Skin epidermis (tissue), 12 donors: Measurements from ENCODE around the gene SEM1.
"Not testable (repeated sequence)": the region's sequence is repeated elsewhere in the genome, so short reads cannot be mapped to it uniquely, and the experiment has no call there.

ENCODE experiments used
- H3K27ac ChIP-seq, 21 experiments: fragments of 200-600 bp; sonication (generic) in 11 of 21; one replicate each; pipeline ENCODE4 v1.5.0; 2020; ENCODE audit warnings: mild to moderate bottlenecking in 3 of 21, inconsistent platforms in 2 of 21, moderate library complexity in 2 of 21
- H3K4me3 ChIP-seq, 7 experiments: fragments of 200-600 bp; sonication (generic) in 2 of 7; one replicate each; pipeline ENCODE4 v1.5.0; 2020; ENCODE audit warnings: inconsistent platforms in 2 of 7, mild to moderate bottlenecking in 2 of 7, moderate library complexity in 1 of 7

Gene SEM1

DNA sequence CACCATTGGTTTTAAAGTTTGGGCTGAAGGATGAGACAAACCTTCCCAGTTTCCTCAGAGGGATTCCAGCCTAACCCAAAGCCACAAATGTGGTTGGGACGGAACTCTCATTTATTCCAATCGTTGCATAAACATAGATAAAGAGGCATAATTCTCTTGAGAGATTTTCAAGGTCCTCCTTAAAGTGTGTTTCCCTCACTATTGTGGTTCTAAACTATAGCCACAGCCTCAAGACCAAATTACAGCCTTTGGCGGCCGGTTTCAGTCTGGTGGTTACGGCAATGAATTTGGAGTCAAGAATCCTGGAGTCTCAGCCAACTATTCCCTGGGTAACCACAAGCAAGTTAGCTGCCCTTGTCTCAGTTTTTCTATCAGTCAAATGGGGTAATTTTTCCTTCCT is 42.6 kb downstream of the SEM1 start:
- no peak overlapping the region for H3K4me3 ChIP-seq
- no peak overlapping the region for H3K27ac ChIP-seq

DNA sequence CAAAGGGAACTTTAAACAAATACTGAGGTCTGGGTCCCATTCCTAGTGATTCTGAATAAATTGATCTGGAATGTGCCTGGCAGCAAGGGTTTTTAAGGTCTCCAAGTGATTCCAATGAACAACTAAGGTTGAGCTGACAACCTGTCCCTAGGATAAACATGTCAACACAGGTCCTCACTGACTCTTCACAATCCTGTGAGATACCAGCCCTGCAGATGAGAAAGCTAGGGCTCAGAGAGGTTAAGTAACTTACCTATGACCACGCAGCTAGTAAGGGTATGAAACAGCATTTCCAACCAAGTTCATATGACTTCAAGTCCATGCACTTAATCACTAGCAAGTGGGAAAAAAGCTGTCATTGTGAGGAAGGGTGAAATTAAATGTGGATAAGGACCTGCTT is 44.0 kb downstream of the SEM1 start:
- no peak overlapping the region for H3K4me3 ChIP-seq
- no peak overlapping the region for H3K27ac ChIP-seq

DNA sequence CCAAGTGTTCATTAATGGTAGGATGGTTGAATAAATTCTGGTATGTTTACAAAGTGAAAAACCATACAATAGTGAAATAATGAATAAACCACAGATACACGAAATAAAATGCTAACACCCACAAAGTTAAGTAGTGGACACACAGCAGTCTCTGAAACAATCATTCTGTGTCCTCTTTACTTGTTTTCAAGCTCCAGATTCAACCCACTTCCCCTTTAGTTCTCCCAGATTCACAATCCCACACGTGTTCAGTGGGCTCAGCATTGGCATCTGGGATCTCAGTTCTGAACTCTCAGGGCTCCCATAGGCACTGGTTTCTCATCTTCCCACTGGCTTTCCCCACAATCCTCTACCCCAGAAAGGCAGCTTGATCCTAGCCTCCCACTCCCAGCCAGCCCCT is 44.9 kb downstream of the SEM1 start:
- Histone ChIP-seq H3K4me3 (no peak overlapping the region), H3K27ac (no peak overlapping the region)

DNA sequence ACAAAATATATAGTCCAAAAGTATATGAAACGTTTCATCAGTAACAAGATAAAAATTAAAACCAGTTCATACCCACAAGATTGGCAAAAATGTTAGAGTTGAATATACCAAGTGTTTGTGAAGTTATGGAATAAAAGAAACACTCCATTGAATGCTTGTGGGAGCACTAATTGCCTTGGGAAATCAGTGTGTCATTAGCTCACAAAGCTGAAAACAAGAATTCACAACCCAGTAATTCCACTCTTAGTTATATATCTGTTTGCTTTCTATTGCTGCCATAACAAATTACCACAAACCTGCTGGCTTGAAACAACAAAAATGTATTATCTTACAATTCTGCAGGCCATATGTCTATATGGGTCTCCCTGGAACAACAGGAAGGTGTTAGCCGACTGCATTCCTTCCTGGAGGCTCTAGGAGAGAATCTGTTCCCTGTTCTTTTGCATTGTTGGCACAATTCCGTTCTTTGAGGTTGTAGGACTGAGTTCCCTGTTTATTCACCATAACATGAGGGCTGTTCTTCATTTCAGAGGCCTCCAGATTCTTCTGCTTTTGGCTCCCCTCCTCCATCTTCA is 45.7 kb downstream of the SEM1 start:
- H3K4me3 ChIP-seq: no peak overlapping the region
- H3K27ac ChIP-seq: no peak overlapping the region

DNA sequence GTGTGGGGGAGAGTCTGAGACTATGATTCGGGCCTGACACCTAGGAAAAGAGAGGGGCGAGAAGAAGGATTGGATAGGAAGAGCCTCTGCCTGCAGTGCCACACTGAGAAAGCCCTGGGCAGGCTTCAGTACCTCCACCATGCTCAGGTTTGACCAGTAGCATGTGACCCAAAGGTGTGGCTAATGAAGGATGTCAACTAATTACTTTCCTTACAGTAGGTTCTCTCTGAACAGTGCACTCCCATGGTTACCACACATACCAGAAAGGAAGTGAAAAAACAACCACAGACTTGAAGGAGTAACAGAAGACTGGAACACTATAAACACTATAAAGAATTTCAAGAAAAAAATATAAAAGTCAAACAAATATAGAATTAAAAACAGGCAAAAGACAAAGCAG is 46.2 kb downstream of the SEM1 start:
- no peak overlapping the region for H3K4me3 ChIP-seq
- H3K27ac ChIP-seq: no peak overlapping the region

DNA sequence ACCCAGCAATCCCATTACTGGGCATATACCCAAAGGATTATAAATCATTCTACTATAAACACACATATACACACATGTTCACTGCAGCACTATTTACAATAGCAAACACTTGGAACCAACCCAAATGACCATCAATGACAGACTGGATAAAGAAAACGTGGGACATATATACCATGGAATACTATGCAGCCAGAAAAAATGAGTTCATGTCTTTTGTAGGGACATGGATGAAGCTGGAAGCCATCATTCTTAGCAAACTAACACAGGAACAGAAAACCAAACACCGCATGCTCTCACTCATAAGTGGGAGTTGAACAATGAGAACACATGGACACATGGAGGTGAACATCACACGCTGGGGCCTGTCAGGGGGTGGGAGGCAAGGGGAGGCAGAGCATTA is 47.5 kb downstream of the SEM1 start:
- H3K4me3 ChIP-seq, H3K27ac ChIP-seq: not testable (repeated sequence)

DNA sequence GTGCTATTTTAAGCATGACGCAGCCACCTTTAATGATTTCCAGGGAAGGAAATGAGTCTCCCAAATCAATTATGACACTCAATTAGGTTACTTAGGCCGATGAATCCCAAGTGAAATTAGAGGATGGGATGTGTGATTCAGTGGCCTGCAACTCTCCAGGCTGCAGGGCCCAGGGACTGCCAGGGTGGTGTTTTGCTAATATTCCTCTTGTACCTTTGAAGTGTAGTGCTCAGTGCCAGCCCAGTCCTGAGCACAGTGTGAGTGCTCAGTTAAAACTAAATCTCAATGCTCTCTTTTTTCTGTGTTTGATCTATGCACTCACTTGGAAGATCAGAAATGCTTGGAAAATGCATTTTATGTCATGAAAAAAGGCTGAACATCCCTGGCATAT is 51.6 kb downstream of the SEM1 start:
- no peak overlapping the region for H3K27ac ChIP-seq
- no peak overlapping the region for H3K4me3 ChIP-seq

DNA sequence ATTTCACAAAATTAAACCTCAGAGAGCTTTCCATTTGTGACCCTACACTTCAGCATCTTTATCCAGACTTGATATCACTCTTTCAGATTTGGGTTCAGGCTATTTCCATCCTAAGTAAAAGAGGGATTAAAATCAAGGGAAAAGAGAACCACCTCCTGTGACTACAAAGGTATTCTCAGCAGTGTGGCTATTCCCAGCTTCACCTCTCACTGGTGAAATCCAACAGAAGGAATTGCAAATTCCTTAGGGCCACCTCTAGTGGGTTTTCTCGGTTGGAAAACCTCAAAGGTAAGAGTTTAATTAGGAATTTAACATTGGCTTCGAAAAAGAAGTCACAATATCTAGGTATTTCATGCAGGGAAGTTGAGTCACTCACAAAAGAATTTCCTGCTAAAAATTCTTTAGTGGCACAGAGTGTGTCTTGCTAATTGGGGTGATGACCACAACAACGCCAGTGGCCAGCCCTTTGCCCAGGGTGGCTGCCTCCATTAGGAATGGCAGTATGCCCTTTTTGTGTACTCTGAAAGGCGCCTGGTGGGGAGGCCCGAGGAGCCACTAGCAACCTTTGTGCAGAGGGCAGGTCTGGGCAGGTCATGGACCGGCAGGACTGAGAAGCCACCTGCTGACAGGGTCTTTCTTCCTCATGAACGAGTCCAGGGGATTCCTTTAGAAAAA is 52.2 kb downstream of the SEM1 start:
- no peak overlapping the region for H3K27ac ChIP-seq

DNA sequence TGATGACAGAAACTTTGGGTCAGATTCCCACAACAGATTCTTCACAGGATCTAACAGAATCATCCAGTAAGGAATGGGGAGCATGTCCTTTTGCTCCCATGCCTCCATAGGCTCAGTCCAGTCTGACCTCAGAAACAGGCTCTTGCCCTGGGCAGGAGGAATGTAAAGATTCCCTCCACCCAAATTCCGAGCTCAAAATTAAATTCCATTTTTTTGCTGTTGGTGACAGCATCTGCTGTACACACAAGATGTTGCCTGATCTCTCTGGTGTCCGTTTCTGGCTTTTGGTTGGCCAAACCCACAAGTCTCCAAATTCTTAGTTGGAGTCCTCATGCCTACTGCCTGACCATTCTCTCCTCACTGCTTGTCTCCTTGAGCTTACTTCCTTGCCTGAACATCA is 53.7 kb downstream of the SEM1 start:
- H3K27ac ChIP-seq: no peak overlapping the region
- no peak overlapping the region for H3K4me3 ChIP-seq

More for the DNA sequence above, 52.2 kb downstream of the SEM1 start:
- no peak overlapping the region for H3K4me3 ChIP-seq

DNA sequence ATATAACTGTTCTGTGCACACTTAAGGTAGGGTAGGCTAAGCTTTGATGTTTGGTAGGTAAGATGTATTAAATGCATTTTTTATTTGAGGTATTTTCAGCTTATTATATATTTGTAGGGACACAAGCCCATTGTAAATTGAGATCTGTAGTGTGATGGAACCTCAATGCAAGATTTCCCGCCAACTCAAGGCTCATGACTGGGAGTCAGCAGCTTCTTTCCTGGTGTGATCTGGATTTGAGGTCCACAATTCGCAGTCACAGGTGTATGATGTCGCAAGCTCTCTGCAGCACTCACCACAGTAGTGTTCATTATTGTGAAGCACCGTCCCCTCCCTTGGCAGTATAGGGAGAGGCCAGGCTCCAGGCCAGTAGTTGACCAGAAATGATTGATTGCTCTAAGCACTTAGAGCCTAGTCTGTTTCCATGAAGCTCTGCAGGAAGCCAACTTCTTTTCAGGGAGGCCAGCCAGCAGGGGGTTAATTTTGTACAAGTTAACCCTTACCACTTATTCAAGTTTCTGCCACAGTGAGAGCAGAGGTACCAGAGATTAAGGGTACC is 54.9 kb downstream of the SEM1 start:
- H3K27ac ChIP-seq: no peak overlapping the region

DNA sequence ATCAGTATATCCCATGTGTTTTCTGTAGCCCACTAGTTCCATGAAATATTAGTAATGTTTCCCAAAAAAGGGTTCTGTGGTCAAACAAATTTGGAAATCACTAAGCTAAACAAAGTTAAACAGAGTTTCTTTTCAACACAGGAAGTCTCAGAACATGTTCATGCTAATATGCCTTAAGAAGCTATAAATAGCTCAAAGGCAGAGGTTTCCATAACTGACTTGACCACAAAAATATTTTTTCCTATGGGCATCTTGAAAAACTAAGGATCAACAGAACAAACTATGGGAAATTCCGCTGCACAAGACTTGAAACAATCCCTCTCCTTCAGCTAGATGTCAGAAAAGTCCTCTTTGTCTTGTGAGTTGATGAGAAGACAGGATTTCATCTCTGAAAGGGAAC is 59.7 kb downstream of the SEM1 start:
- Histone ChIP-seq H3K27ac (peak overlapping the region in 1 of 21 experiments; percentile 34), H3K4me3 (no peak overlapping the region)

More for the DNA sequence above, 54.9 kb downstream of the SEM1 start:
- H3K4me3 ChIP-seq: no peak overlapping the region

DNA sequence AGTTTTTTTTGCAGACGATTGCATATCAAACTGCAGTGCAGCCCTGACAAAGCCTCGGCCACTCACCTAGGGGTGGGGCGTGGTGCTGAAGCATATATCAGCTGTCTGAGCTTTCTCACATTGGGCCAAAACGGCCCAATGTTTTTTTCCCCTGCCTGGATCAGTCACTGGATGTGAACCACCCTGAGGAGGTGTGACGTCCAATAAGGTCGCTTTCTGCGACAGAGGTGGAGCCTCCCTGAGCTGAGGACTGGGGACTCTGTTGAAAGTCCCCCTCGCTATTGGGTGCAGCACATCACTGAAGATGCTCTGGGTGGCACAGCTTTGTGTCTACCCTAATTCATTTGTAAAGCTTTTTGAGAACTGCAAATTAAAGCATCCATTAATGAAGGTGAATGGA is 60.9 kb downstream of the SEM1 start:
- H3K27ac ChIP-seq: no peak overlapping the region
- no peak overlapping the region for H3K4me3 ChIP-seq

DNA sequence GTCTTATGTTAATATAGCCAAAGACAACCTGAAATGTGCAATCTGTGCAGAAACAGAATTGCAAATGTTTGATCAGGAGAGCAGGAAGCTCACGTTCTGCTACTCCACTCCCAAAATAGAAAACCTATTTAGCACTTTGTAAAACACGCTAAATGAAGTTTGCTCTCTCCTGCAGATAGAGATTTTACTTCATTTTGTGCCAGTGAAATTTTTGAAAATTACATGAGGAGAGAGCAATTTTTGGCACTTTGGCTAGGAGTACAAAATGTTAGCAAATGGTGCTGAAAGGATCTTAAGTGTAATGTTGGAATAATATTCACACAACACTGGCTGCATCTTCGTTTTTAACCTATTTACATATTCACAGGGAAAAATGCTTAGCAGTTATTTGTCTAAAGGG is 61.9 kb downstream of the SEM1 start:
- Histone ChIP-seq H3K27ac (no peak overlapping the region), H3K4me3 (no peak overlapping the region)

DNA sequence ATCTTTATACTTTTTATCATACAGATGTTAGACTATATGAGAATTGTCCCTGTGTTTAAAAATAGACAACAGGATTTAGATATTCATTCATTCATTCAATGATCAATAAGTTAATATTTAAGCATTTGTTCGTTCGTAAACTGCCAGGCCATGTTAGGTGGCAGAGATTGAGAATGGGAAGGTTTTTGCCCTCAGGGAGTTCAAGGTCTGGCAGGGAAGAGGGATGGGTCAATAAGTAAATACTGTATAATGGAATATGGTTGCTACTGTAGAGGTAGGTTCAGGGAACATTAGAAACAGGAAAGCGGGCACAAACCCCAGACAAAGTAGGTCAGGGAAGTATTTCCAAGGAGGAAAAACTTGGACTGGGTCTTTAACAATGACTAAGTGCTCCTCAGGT is 64.6 kb downstream of the SEM1 start:
- H3K4me3 ChIP-seq: no peak overlapping the region
- no peak overlapping the region for H3K27ac ChIP-seq

DNA sequence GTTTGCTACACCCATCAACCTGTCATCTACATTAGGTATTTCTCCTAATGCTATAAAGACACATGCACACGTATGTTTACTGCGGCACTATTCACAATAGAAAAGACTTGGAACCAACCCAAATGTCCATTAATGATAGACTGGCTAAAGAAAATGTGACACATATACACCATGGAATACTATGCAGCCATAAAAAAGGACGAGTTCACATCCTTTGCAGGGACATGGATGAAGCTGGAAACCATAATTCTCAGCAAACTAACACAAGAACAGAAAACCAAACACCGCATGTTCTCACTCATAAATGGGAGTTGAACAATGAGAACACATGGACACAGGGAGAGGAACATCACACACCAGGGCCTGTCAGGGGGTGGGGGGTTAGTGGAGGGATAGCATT is 66.2 kb downstream of the SEM1 start:
- not testable (repeated sequence) for H3K4me3 ChIP-seq, H3K27ac ChIP-seq

DNA sequence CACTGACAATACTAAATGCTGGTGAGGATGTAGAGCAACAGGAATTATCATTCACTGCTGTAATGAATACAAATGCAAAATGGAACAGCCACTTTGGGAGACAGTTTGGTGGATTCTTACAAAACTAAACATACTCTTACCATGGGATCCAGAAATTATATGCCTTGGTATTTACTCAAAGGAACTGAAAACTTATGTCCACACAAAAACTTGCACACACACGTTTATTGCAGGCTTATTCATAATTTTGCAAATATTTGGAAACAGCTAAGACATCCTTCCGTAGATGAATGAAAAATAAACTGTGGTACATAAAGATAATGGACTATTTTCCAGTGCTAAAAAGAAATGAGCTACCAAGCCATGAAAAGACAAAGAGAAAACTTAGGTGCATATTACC is 69.6 kb downstream of the SEM1 start:
- H3K4me3 ChIP-seq: no peak overlapping the region
- no peak overlapping the region for H3K27ac ChIP-seq
